ENCODE measurements around the gene CNTLN. TPM values are rescaled to one million over a fixed set of nuclear protein-coding genes. Genes with fewer than 3 reads are reported as not detected.

CNTLN gene
- total and polyA plus RNA-seq, 2 of the 8 experiments (the other 6 are each of a cell fraction or from before 2014, with no cell fraction given), result 4.8 to 10.8 TPM

DNA sequence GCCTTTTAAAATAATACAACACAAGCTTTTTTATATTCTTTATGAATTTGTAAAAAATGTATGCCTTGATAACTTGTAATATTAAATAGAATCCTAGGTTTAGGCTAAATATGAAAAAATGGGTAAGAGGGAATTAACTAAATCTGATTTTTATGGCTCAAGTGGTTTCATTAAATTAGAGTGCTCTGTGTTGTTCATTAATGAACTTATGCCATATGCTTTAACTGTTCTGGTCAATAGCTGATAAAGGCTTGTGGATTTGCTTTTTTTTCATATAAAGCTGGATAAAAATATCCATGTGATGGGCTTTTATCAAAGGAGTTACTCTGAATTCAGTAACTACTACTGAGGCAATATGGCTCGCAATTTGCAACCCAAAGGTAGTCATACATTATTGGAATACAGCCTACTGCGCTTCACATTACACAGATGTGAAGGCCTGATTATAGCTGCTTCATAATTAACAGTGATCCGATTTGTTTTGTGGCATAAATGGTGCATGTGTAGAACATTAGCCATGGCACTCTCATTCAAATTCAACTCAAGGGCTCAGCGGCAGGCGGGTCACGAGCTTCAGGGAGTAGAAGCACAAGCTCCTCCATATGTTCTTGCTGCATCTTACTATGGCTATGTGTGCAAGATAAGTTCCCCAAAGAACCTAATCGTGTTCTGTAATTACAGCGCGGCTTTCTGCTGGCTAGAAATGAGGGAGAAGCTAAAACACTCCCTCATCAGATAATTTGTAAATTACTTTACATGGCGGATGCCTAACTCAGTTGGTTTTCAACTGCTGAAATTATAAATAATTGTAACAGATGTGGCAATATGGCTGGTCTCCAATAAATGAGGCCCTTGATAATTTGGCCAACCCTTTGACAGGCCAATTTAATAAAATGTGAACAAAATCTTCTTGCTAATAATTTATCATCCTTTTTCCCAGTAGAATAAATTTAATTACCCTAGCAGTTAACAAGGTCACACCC lies 188.3 kb downstream of the CNTLN start:
- Histone ChIP-seq H2BK5ac (ENCODE audit: low read depth, low read length) (no peak overlapping the region), H3K23ac (ENCODE audit: insufficient read length) (no peak overlapping the region), H3K18ac (ENCODE audit: extremely low read depth, low read length) (no peak overlapping the region), H4K8ac (ENCODE audit: extremely low read depth, insufficient read depth, low read length) (no peak overlapping the region), H3K4me1 (replicated peaks in 1 of 4; ENCODE audit: control insufficient read depth in 3 of 4, insufficient read depth in 4 of 4, low read length in 3 of 4) (peaks cover 0 to 2% (median 0%) of the 10 kb centered on the region in 4 experiments; a peak in 1 of 7 replicates), H2AK5ac (ENCODE audit: low read depth, low read length) (no peak overlapping the region), H3K4me2 (ENCODE audit: insufficient read depth in 1 of 2, low read depth in 2 of 2, low read length in 2 of 2) (no peak overlapping the region), H3K56ac (replicated peaks; ENCODE audit: insufficient read length, low read depth, low read length) (no peak overlapping the region), H3K27me3 (replicated peaks in 1 of 4; ENCODE audit: control insufficient read depth in 3 of 4, extremely low read depth in 1 of 4, insufficient read depth in 3 of 4, low read length in 3 of 4) (no peaks in the 10 kb centered on the region), H3K9ac (replicated peaks in 1 of 4; ENCODE audit: extremely low read depth in 1 of 4, low read depth in 3 of 4, low read length in 3 of 4) (no peak overlapping the region), H3K79me2 (ENCODE audit: control insufficient read depth in 1 of 2, insufficient read depth in 2 of 2, low read length in 2 of 2) (no peaks in the 10 kb centered on the region), H3K14ac (ENCODE audit: insufficient read length) (no peak overlapping the region), H2BK15ac (ENCODE audit: low read length) (no peak overlapping the region), H3K79me1 (ENCODE audit: low read depth, low read length) (no peaks in the 10 kb centered on the region), H4K5ac (ENCODE audit: insufficient read length, low read depth, low read length) (no peak overlapping the region), H2BK20ac (ENCODE audit: low read length) (no peak overlapping the region), H3K9me3 (ENCODE audit: insufficient read depth in 2 of 2, low read depth in 1 of 2, low read length in 1 of 2) (no peaks in the 10 kb centered on the region), H2AFZ (ENCODE audit: low read length) (no peak overlapping the region), H2BK120ac (replicated peaks; ENCODE audit: low read depth, low read length) (no peak overlapping the region), H4K20me1 (replicated peaks in 1 of 2; ENCODE audit: control insufficient read depth in 1 of 2, insufficient read depth in 2 of 2, low read length in 2 of 2) (no peaks in the 10 kb centered on the region), H2BK12ac (ENCODE audit: low read depth, low read length) (no peak overlapping the region), H3K4me3 (ENCODE audit: extremely low read depth in 1 of 4, insufficient read depth in 2 of 4, low read depth in 3 of 4, low read length in 4 of 4) (no peak overlapping the region), H3K23me2 (ENCODE audit: low read depth, low read length) (no peaks in the 10 kb centered on the region; the same call in 1 of the 2 replicates), H4K91ac (replicated peaks; ENCODE audit: insufficient read length, low read length) (no peak overlapping the region), H3K4ac (replicated peaks; ENCODE audit: insufficient read length, low read depth, low read length) (no peak overlapping the region), H3K36me3 (ENCODE audit: control insufficient read depth in 2 of 4, insufficient read depth in 4 of 4, low read length in 3 of 4) (no peaks in the 10 kb centered on the region), H3K27ac (ENCODE audit: low read depth, low read length) (no peak overlapping the region)
- ChIA-PET POLR2A (ENCODE audit: partially characterized antibody) (no interaction called here), CTCF (ENCODE audit: partially characterized antibody) (interaction anchor here (0.8 kb wide), 1 partner anchor 259 kb away, joined by 3 read pairs; no protein-coding TSS in a partner anchor)
- FAIRE-seq (no peak), DNase-seq (ENCODE audit: low read depth in 1 of 2, low spot score in 2 of 2) (no peak)
- 92% methylated on average over 10 of the region's 10 CpGs; no CpG with 5 or more reads in 1 of the 2 experiments for WGBS, 2 experiments (ENCODE audit: extremely low coverage in 1 of 2, insufficient coverage in 1 of 2, insufficient read length in 1 of 2, insufficient replicate concordance in 2 of 2, low coverage in 1 of 2, low lambda C conversion rate in 2 of 2, missing lambda C conversion rate in 1 of 2)
- TF ChIP-seq NRF1 (IDR thresholded peaks at IDR 0.05; ENCODE audit: low read depth, low read length), result no peak
- TF ChIP-seq, protein P1, sequence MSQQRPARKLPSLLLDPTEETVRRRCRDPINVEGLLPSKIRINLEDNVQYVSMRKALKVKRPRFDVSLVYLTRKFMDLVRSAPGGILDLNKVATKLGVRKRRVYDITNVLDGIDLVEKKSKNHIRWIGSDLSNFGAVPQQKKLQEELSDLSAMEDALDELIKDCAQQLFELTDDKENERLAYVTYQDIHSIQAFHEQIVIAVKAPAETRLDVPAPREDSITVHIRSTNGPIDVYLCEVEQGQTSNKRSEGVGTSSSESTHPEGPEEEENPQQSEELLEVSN (IDR thresholded peaks at IDR 0.05), result no peak
- TF ChIP-seq GTF2F1 (IDR thresholded peaks at IDR 0.05; ENCODE audit: borderline replicate concordance, low read depth, low read length), result no peak
- TF ChIP-seq RNF2 (IDR thresholded peaks at IDR 0.05; ENCODE audit: borderline replicate concordance, low read depth, low read length, missing control alignments, poor library complexity, severe bottlenecking), result no peak
- no peak for TF ChIP-seq CTBP2 (IDR thresholded peaks at IDR 0.05; ENCODE audit: borderline replicate concordance, insufficient read depth, insufficient read length, low read length)
- TF ChIP-seq, protein P2, sequence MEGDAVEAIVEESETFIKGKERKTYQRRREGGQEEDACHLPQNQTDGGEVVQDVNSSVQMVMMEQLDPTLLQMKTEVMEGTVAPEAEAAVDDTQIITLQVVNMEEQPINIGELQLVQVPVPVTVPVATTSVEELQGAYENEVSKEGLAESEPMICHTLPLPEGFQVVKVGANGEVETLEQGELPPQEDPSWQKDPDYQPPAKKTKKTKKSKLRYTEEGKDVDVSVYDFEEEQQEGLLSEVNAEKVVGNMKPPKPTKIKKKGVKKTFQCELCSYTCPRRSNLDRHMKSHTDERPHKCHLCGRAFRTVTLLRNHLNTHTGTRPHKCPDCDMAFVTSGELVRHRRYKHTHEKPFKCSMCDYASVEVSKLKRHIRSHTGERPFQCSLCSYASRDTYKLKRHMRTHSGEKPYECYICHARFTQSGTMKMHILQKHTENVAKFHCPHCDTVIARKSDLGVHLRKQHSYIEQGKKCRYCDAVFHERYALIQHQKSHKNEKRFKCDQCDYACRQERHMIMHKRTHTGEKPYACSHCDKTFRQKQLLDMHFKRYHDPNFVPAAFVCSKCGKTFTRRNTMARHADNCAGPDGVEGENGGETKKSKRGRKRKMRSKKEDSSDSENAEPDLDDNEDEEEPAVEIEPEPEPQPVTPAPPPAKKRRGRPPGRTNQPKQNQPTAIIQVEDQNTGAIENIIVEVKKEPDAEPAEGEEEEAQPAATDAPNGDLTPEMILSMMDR (IDR thresholded peaks at IDR 0.05; ENCODE audit: control extremely low read depth in 1 of 3, insufficient read depth in 1 of 3, low read depth in 1 of 3, low read length in 3 of 3), result no peak
- TF ChIP-seq ASH2L (IDR thresholded peaks at IDR 0.05; ENCODE audit: low read length), result no peak
